ENCODE data around the gene NATD1.

The NATD1 gene

DNA sequence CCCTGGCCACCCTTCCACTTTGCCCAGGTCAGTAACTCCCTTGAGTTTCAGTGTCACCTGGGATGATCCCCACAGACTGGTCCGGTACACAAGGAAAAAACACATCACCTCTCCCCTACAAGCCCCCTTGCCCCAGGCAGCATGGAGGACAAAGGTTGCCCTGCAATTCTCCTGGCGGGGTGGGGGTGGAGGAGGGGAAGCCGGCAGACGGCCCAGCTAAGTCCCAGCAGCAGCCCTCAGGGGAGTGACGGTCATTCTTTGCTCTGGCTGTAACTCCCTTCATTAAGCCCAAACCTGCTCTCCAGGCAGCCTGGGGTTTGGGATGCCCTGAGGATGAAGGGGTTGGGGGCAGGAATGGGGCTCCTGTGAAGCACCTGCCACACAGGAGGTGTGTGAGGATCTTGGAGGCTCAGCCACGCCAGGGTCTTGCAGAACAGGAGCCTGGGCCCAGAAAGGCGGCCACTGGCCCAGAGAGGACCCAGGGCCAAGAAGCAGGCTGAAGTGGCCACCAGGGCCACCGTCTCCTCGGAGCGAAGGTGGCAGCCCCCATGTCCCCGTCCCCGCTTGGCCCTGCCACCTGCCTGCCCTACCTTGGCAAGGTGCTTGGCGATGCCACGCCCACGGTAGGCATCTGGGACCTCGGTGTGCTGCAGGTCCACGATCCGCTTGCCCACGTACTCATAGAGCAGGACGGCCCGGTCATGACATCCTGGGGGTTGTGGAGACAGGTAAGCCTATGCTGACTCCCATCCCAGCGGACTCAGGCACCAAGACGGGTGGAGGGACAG, 9.5 kb downstream of the NATD1 start:
- no peak overlapping the region for H3K9ac ChIP-seq (ENCODE audit: low read length in 2 of 2)
- H3K36me3 ChIP-seq (ENCODE audit: control insufficient read depth in 2 of 2, insufficient read depth in 2 of 2, low read length in 2 of 2) = peaks cover 3 to 4% of the 10 kb centered on the region in 2 donors
- H3K27me3 ChIP-seq (ENCODE audit: control insufficient read depth in 1 of 2, insufficient read depth in 2 of 2, low read length in 2 of 2) = no peaks in the 10 kb centered on the region
- no peaks in the 10 kb centered on the region for H3K9me3 ChIP-seq (ENCODE audit: control insufficient read depth in 2 of 2, low read length in 2 of 2)
- peaks cover 10% of the 10 kb centered on the region for H3K4me1 ChIP-seq (ENCODE audit: control insufficient read depth, insufficient read depth, low read length)
- H3K4me3 ChIP-seq (ENCODE audit: low read length in 2 of 2) = no peak overlapping the region
- no peak overlapping the region for H3K27ac ChIP-seq (ENCODE audit: low read length)

DNA sequence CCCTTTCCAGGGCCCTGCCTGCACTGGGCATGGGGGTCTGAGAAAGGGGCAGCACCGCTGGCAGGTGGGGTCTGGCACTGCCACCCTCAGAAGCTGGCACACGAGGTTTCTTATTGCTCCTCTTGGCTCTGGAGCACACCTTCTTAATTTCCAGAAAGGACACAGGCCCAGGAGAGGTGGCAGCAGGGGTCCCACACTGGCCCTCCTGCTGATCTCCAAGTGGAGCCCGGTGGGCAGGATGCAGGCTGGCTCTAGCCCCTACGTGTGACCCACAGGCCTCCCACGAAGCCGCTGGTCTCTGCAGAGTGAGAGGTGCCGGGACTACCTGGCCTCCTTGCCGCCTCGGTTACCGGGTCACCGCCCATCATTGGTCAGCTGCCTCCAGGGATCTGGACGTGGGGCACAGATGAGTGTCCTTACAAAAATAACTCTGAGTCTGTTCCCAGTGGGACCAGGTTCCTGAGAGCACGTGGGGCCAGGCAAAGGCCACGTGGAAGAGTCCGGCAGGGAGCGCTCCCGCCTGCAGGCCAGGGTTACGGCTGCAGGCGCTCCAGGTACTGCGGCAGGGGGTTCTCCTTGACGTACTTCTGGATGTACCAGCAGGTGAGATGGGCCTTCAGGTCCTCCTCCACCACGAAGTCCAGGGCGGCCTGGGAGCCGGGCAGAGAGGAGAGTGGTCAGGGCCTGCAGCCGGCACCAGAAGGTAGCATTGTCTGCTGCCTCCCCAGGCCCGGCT, 10.3 kb downstream of the NATD1 start:
- Histone ChIP-seq H3K27me3 (ENCODE audit: control insufficient read depth in 1 of 2, insufficient read depth in 2 of 2, low read length in 2 of 2) (no peaks in the 10 kb centered on the region), H3K36me3 (ENCODE audit: control insufficient read depth in 2 of 2, insufficient read depth in 2 of 2, low read length in 2 of 2) (peaks cover 3 to 4% of the 10 kb centered on the region in 2 donors), H3K4me3 (ENCODE audit: low read length in 2 of 2) (no peak overlapping the region), H3K27ac (ENCODE audit: low read length) (no peak overlapping the region), H3K4me1 (ENCODE audit: control insufficient read depth, insufficient read depth, low read length) (peaks cover 6% of the 10 kb centered on the region), H3K9me3 (ENCODE audit: control insufficient read depth in 2 of 2, low read length in 2 of 2) (no peaks in the 10 kb centered on the region), H3K9ac (ENCODE audit: low read length in 2 of 2) (no peak overlapping the region)

DNA sequence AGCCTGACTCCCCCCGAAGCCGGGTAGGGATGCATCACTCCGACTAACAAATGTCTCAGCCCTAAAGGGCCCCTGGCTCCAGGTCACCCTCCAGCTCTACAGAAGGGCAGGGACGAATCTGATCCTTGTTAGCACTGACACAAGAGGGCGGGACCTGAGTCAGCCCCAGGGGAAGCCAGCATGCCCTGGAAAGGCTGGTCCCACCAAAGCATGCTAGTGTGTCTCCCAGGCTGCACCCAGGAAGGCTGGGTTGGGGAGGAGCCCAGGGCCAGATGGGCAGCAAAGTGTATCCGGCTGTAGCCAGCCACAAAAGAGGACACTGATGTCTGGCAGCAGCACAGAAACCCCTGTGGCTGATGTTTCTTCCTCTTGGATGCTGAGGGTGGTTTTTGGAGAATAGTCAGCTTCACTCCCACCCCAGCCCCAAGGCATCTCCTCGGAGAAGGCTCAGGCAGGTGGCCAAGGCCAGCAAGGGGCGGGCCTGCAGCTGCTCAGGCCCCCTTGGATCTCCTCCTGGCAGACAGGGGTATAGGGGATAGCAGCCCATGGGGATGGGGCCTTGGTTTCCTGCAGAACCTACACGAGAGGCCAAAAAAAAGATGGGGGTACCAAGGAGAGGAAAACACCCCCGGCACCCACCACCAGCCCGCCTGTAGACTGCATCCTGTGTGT, 11.0 kb downstream of the NATD1 start:
- Histone ChIP-seq H3K4me3 (ENCODE audit: low read length in 2 of 2) (no peak overlapping the region), H3K9me3 (ENCODE audit: control insufficient read depth in 2 of 2, low read length in 2 of 2) (no peaks in the 10 kb centered on the region), H3K36me3 (ENCODE audit: control insufficient read depth in 2 of 2, insufficient read depth in 2 of 2, low read length in 2 of 2) (peaks cover 3 to 4% of the 10 kb centered on the region in 2 donors), H3K27me3 (ENCODE audit: control insufficient read depth in 1 of 2, insufficient read depth in 2 of 2, low read length in 2 of 2) (no peaks in the 10 kb centered on the region), H3K9ac (ENCODE audit: low read length in 2 of 2) (no peak overlapping the region), H3K27ac (ENCODE audit: low read length) (no peak overlapping the region), H3K4me1 (ENCODE audit: control insufficient read depth, insufficient read depth, low read length) (peaks cover 6% of the 10 kb centered on the region)

DNA sequence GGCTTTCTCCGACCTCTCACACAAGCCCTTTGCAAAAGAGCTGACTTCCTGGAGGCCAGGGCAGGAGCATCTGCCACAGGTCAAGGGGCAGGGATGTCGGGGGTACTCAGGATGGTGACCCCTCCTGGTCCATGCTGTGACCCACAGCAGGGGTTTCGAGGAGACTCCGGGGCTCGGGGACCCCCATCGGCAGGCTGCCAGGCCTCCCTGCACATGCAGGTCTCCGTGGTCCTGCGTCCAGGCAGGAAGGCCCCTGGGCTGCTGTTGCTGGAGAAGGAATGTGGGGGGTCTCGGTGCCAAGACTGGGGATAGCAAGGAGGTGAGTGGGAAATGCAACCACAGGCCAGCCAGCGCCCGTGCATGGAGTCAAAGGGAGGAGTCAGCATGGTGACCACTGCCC, 11.6 kb downstream of the NATD1 start:
- Histone ChIP-seq H3K9ac (ENCODE audit: low read length in 2 of 2) (no peak overlapping the region), H3K27ac (ENCODE audit: low read length) (no peak overlapping the region), H3K36me3 (ENCODE audit: control insufficient read depth in 2 of 2, insufficient read depth in 2 of 2, low read length in 2 of 2) (peaks cover 3 to 4% of the 10 kb centered on the region in 2 donors), H3K27me3 (ENCODE audit: control insufficient read depth in 1 of 2, insufficient read depth in 2 of 2, low read length in 2 of 2) (no peaks in the 10 kb centered on the region), H3K9me3 (ENCODE audit: control insufficient read depth in 2 of 2, low read length in 2 of 2) (no peaks in the 10 kb centered on the region), H3K4me3 (ENCODE audit: low read length in 2 of 2) (no peak overlapping the region), H3K4me1 (ENCODE audit: control insufficient read depth, insufficient read depth, low read length) (peaks cover 6% of the 10 kb centered on the region)

DNA sequence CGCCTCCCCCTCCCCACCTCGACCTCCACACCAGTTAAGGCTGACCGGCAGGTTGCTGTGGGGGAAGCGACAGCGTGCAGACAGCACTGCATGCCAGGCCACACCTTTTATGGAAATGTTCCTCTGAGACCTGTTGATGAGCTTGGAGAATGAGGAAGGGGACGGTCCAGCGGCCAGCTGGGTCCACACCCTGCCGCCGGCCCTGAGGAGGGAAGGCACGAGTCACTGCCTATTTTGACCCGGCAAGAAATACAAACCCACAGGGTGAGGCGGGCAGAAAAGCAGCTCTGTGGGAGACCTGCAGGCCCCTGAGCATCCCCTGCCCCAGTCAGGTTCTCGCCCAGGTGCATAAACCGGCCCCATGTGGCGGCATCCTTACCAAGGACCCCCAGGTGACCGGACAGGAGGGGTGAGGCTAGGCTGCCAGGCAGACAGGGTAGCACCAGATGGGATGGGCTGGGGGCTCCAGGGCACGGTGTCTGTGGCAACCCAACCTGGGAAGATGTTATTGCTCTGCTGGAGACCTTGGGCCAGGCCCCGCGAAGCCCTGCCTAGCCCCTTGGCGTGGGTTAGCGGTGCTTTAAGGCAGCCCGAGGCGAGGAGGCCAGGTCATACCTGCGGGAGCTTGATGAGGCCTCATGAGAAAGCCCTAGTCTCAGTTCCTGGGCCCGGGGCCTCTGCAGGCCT, 12.7 kb downstream of the NATD1 start:
- Histone ChIP-seq H3K9me3 (ENCODE audit: control insufficient read depth in 2 of 2, low read length in 2 of 2) (no peaks in the 10 kb centered on the region), H3K4me1 (ENCODE audit: control insufficient read depth, insufficient read depth, low read length) (peaks cover 6% of the 10 kb centered on the region), H3K27ac (ENCODE audit: low read length) (no peak overlapping the region)

DNA sequence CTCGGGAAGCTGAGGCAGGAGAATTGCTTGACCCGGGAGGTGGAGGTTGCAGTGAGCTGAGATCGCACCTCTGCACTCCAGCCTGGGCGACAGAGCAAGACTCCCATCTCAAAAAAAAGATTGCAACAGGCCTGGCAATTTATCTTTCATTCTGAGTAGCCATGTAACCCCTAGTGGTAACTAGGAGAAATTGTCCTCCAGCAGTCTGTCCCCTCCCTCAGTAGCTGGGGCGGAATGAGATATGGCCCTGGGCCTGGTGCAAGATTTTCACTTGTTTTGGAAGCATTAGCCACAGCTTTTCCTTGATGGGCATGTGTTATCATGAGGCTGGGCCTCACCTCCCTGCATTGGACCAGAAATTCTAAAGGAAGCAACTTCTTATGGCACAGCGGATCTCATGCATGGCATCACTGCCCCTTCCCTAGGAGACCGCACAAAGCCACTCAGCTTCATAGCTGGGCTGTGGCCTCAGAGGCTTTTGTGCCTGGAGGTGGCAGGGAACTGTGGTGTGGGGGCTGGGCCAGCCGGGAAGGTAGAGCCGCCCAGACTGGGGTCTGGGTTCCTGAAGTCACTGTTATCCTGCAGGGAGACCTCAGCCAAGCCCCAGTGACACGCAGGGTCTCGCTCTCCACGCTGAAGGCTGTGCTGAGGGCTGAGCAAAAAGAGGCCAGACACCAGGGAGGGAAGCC, 13.4 kb downstream of the NATD1 start:
- no peak overlapping the region for H3K27ac ChIP-seq (ENCODE audit: low read length)
- no peak overlapping the region for H3K9ac ChIP-seq (ENCODE audit: low read length in 2 of 2)
- peaks cover 6% of the 10 kb centered on the region for H3K4me1 ChIP-seq (ENCODE audit: control insufficient read depth, insufficient read depth, low read length)
- no peaks in the 10 kb centered on the region for H3K9me3 ChIP-seq (ENCODE audit: control insufficient read depth in 2 of 2, low read length in 2 of 2)
- no peaks in the 10 kb centered on the region for H3K27me3 ChIP-seq (ENCODE audit: control insufficient read depth in 1 of 2, insufficient read depth in 2 of 2, low read length in 2 of 2)
- H3K4me3 ChIP-seq (ENCODE audit: low read length in 2 of 2) = no peak overlapping the region
- H3K36me3 ChIP-seq (ENCODE audit: control insufficient read depth in 2 of 2, insufficient read depth in 2 of 2, low read length in 2 of 2) = peaks cover 3 to 4% of the 10 kb centered on the region in 2 donors

More for the DNA sequence above, 12.7 kb downstream of the NATD1 start:
- Histone ChIP-seq H3K27me3 (ENCODE audit: control insufficient read depth in 1 of 2, insufficient read depth in 2 of 2, low read length in 2 of 2) (no peaks in the 10 kb centered on the region), H3K36me3 (ENCODE audit: control insufficient read depth in 2 of 2, insufficient read depth in 2 of 2, low read length in 2 of 2) (peaks cover 3 to 4% of the 10 kb centered on the region in 2 donors), H3K4me3 (ENCODE audit: low read length in 2 of 2) (no peak overlapping the region), H3K9ac (ENCODE audit: low read length in 2 of 2) (no peak overlapping the region)

DNA sequence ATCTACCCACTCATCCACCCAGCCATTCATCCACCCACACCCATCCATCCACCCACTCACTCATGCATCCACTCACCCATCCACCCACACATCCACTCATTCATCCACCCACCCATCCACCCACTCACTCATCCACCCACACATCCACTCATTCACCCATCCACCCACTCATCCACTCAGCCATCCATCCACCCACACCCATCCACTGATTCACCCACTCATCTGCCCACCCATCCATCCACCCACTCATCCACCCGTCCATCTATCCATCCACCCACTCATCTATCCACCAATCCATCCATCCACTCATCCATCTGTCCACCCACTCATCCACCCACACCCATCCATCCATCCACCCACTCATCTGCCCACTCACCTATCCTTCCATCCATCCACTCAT, 17.3 kb downstream of the NATD1 start:
- Histone ChIP-seq H3K4me1 (ENCODE audit: control insufficient read depth, insufficient read depth, low read length) (no peaks in the 10 kb centered on the region), H3K9ac (ENCODE audit: low read length in 2 of 2) (no peak overlapping the region), H3K4me3 (ENCODE audit: low read length in 2 of 2) (no peak overlapping the region), H3K36me3 (ENCODE audit: control insufficient read depth in 2 of 2, insufficient read depth in 2 of 2, low read length in 2 of 2) (no peaks in the 10 kb centered on the region), H3K27me3 (ENCODE audit: control insufficient read depth in 1 of 2, insufficient read depth in 2 of 2, low read length in 2 of 2) (no peaks in the 10 kb centered on the region), H3K27ac (ENCODE audit: low read length) (no peak overlapping the region), H3K9me3 (ENCODE audit: control insufficient read depth in 2 of 2, low read length in 2 of 2) (peaks cover 4 to 5% of the 10 kb centered on the region in 2 donors)

GRCh38 chr17:21233581-21234347, 19.4 kb downstream of the NATD1 start:
- H3K4me3 ChIP-seq (ENCODE audit: low read length in 2 of 2) = no peak overlapping the region
- H3K9me3 ChIP-seq (ENCODE audit: control insufficient read depth in 2 of 2, low read length in 2 of 2) = peaks cover 4 to 5% of the 10 kb centered on the region in 2 donors
- no peaks in the 10 kb centered on the region for H3K4me1 ChIP-seq (ENCODE audit: control insufficient read depth, insufficient read depth, low read length)
- no peaks in the 10 kb centered on the region for H3K36me3 ChIP-seq (ENCODE audit: control insufficient read depth in 2 of 2, insufficient read depth in 2 of 2, low read length in 2 of 2)
- no peaks in the 10 kb centered on the region for H3K27me3 ChIP-seq (ENCODE audit: control insufficient read depth in 1 of 2, insufficient read depth in 2 of 2, low read length in 2 of 2)
- no peak overlapping the region for H3K27ac ChIP-seq (ENCODE audit: low read length)
- no peak overlapping the region for H3K9ac ChIP-seq (ENCODE audit: low read length in 2 of 2)

GRCh38 chr17:21232033-21232749, 21.0 kb downstream of the NATD1 start:
- H3K36me3 ChIP-seq (ENCODE audit: control insufficient read depth in 2 of 2, insufficient read depth in 2 of 2, low read length in 2 of 2) = no peaks in the 10 kb centered on the region
- no peaks in the 10 kb centered on the region for H3K4me1 ChIP-seq (ENCODE audit: control insufficient read depth, insufficient read depth, low read length)
- peaks cover 4 to 5% of the 10 kb centered on the region in 2 donors for H3K9me3 ChIP-seq (ENCODE audit: control insufficient read depth in 2 of 2, low read length in 2 of 2)
- H3K9ac ChIP-seq (ENCODE audit: low read length in 2 of 2) = no peak overlapping the region
- no peak overlapping the region for H3K4me3 ChIP-seq (ENCODE audit: low read length in 2 of 2)
- no peaks in the 10 kb centered on the region for H3K27me3 ChIP-seq (ENCODE audit: control insufficient read depth in 1 of 2, insufficient read depth in 2 of 2, low read length in 2 of 2)
- no peak overlapping the region for H3K27ac ChIP-seq (ENCODE audit: low read length)
